Epithelial cell of proximal tubule (primary cell): Measurements from ENCODE around the gene NME7. TPM values are rescaled to one million over a fixed set of nuclear protein-coding genes. Genes with fewer than 3 reads are reported as not detected.
"Not testable (repeated sequence)": the region's sequence is repeated elsewhere in the genome, so short reads cannot be mapped to it uniquely, and the experiment has no call there.

ENCODE experiments used
- DNase-seq: peaks from one replicate; pipeline ENCODE4 v3.0.0-alpha.2; 2011; ENCODE audit warnings: low read depth
- H3K4me3 ChIP-seq: 2 replicates; pipeline ENCODE4 v1.5.1; 2011; ENCODE audit warnings: low read depth, mild to moderate bottlenecking, low read length
- total RNA-seq: library from RNA; depleted of rRNA; stranded (reverse); fragments of >200 nt; gene quantifications from 2 replicates; pipeline ENCODE4 v1.2.3, GENCODE V29; 2015
- TF ChIP-seq, protein P1 (sequence below): conservative IDR thresholded peaks from 2 replicates; pipeline ENCODE4 v1.5.1; 2012; ENCODE audit warnings: low read depth, mild to moderate bottlenecking, low read length

The NME7 gene
- total RNA-seq, 1 donor from 2014 or later: 50.9 TPM

- TF ChIP-seq, protein P1, sequence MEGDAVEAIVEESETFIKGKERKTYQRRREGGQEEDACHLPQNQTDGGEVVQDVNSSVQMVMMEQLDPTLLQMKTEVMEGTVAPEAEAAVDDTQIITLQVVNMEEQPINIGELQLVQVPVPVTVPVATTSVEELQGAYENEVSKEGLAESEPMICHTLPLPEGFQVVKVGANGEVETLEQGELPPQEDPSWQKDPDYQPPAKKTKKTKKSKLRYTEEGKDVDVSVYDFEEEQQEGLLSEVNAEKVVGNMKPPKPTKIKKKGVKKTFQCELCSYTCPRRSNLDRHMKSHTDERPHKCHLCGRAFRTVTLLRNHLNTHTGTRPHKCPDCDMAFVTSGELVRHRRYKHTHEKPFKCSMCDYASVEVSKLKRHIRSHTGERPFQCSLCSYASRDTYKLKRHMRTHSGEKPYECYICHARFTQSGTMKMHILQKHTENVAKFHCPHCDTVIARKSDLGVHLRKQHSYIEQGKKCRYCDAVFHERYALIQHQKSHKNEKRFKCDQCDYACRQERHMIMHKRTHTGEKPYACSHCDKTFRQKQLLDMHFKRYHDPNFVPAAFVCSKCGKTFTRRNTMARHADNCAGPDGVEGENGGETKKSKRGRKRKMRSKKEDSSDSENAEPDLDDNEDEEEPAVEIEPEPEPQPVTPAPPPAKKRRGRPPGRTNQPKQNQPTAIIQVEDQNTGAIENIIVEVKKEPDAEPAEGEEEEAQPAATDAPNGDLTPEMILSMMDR: no peak
- no peak overlapping the region for H3K4me3 ChIP-seq
- DNase-seq: no peak
Measured at GRCh38 chr1:169340882-169341281, 26.7 kb downstream of the NME7 start.

- no peak overlapping the region for H3K4me3 ChIP-seq
- TF ChIP-seq, protein P1: no peak
- no peak for DNase-seq
Measured at GRCh38 chr1:169339773-169340172, 27.8 kb downstream of the NME7 start.

GRCh38 chr1:169338617-169339016 lies 29.0 kb downstream of the NME7 start:
- TF ChIP-seq, protein P1: no peak
- DNase-seq: no peak
- H3K4me3 ChIP-seq: no peak overlapping the region

DNA sequence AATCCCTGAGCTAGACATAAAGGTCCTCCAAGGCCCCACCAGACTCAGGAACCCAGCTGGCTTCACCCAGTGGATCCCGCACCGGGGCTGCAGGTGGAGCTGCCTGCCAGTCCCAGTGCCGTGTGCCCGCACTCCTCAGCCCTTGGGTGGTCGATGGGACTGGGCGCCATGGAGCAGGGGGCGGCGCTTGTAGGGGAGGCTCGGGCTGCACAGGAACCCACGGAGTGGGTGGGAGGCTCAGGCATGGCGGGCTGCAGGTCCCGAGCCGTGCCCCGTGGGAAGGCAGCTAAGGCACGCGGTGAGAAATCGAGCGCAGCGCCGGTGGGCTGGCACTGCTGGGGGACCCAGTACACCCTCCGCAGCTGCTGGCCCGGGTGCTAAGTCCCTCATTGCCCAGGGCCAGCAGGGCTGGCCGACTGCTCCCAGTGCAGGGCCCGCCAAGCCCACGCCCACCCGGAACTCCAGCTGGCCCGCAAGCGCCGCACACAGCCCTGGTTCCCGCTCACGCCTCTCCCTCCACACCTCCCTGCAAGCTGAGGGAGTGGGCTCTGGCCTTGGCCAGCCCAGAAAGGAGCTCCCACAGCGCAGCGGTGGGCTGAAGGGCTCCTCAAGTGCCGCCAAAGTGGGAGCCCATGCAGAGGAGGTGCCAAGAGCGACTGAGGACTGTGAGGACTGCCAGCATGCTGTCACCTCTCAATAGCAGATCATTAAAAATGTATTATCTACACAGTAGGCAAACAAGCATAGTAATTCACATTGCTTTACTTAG lies 30.5 kb downstream of the NME7 start:
- not testable (repeated sequence) for H3K4me3 ChIP-seq, DNase-seq

DNA sequence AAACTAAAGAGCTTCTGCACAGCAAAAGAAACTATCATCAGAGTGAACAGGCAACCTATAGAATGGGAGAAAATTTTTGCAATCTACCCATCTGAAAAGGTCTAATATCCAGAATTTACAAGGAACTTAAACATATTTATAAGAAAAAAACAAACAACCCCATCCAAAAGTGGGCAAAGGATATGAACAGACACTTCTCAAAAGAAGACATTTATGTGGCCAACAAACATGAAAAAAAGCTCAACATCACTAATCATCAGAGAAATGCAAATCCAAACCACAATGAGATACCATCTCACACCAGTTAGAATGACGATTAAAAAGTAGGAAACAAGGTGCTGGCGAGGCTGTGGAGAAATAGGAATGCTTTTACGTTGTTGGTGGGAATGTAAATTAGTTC lies 32.9 kb downstream of the NME7 start:
- not testable (repeated sequence) for H3K4me3 ChIP-seq, DNase-seq

DNA sequence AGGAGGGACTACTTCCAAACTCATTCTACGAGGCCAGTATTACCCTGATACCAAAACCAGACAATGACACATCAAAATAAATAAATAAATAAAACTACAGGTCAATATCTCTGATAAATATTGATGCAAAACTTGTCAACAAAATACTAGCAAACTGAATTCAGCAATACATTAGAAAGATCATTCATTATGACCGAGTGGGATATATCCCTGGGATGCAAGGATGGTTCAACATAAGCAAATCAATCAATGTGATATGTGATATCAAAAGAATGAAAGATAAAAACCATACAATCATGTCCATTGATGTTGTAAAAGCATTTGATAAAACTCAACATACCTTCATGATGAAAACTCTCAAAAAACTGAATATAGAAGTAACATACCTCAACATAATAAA lies 36.7 kb downstream of the NME7 start:
- no peak overlapping the region for H3K4me3 ChIP-seq
- TF ChIP-seq, protein P1: no peak
- DNase-seq: no peak

GRCh38 chr1:169329383-169329782 lies 38.2 kb downstream of the NME7 start:
- DNase-seq: no peak
- TF ChIP-seq, protein P1: no peak
- H3K4me3 ChIP-seq: no peak overlapping the region

DNA sequence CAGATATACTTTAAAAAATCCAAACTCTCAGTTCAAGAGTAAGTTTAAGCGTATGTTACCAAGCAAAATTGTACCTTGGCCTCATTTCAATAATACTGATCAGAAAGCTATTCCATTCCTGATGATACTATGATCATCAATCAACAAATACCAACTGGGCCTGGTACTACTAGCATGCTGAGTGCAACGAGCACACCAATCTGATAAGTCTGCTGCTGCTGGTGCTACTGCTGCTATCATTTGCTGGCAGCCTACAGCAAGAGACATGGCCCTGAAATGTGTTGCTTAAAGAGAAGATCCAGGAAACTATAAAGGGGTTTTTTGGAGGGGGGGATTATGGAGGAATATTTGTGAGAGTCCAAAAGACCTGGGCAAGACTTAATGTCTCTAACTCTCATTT lies 39.7 kb downstream of the NME7 start:
- TF ChIP-seq, protein P1: no peak
- no peak for DNase-seq
- H3K4me3 ChIP-seq: no peak overlapping the region
